Right renal pelvis (tissue), 4 donors: ENCODE results near the gene PPP1R36. TPM values are rescaled to one million over a fixed set of nuclear protein-coding genes. Genes with fewer than 3 reads are reported as not detected.
"Not testable (repeated sequence)": the region's sequence is repeated elsewhere in the genome, so short reads cannot be mapped to it uniquely, and the experiment has no call there.

Source experiments
- DNase-seq, 4 donors: peaks; one replicate each; pipeline ENCODE4 v3.0.0-alpha.2; 2013; ENCODE audit warnings: low read depth in 4 of 4, low spot score in 3 of 4, missing footprints in 1 of 4
- polyA plus RNA-seq, 4 donors: library from polyadenylated mRNA; unstranded; fragments of 120-200 nt; gene quantifications; one replicate each; pipeline ENCODE4 v1.2.1, GENCODE V29; 2013; ENCODE audit not compliant: insufficient read length in 4 of 4

Gene PPP1R36
- polyA plus RNA-seq, 4 donors, result 0.73 to 1.2 (median 0.83) TPM

DNA sequence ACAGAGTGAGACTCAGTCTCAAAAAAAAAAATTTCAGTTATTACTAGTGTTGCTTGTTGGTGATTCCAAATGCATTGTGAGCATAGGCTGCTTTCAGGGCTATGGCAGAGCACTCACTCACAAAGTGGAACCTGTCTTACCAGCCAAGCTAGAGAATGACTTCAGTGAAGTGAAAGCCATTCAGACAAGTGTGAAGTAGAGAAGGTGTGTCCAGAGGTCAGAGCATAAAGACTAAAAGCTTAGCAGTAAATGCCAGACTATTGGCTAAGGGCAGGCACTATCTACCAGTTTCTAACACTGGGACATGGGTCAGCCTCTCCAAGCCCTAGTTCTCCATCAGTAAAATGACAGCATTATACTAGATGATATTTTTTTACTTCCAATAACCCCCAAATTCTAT, 12.7 kb downstream of the PPP1R36 start:
- no peak for DNase-seq

DNA sequence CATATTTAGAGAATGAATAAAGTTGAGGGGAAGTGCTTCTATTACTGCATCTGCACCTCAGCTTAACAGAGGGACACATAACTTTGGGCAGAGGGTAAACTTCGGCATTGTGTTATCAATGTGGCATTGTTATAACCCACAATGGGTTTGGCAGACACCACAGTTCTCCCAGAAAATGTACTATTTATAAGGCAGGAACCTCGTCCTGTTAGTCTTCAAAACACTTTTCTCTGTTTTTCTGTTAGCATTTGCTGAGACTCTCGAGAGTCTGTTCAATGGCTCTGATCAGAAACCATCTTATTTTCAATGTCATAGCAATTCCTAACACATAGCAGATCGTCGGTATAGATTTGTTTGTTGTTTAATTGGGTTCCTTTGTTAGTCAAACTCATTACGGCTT, 13.9 kb downstream of the PPP1R36 start:
- DNase-seq, result no peak

DNA sequence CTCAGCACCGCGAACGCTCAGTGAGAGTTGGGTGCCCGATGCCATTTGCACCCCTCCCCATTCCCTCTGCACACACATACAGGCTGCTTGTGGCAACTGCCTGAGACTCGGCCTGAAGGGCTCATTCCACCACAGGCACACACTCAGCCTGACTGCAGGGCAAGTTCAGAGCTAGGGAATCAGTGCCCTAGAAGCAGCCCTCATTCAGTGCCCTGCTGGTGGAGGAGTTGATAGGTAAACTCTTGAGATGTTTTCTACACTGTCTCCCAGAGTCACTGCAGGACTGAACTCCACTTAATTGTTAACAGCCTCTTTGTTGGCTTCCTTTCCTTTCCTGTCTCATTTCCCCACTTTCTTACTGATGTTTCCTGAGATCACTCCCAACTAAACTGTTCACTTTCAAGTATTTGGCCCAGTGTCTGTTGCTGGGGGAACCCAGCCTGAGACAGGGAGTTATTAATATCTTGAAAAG, 16.9 kb downstream of the PPP1R36 start:
- no peak for DNase-seq

DNA sequence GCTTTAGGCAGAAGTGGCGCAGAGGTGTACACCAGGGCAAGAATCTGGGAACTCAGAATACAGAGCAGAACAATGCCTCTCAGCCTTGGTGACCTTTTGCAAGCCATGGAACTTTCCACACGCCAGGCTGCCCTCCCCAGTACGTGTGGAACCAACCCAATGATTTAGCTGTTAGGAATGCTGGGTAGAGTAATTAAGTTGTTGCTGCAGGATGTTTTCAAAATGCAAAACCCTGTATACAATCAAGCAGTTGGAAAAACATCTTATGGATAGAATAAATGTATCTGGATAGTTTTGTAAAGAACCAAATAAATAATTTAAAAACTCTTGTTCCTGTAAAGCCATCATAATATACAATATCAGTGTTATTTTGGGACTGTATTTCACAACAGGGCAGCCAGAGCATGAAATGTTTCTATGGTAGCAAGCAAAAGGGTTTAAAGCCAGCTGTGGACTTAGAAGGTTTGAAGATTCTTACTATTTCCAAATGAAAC, 19.4 kb downstream of the PPP1R36 start:
- no peak for DNase-seq

DNA sequence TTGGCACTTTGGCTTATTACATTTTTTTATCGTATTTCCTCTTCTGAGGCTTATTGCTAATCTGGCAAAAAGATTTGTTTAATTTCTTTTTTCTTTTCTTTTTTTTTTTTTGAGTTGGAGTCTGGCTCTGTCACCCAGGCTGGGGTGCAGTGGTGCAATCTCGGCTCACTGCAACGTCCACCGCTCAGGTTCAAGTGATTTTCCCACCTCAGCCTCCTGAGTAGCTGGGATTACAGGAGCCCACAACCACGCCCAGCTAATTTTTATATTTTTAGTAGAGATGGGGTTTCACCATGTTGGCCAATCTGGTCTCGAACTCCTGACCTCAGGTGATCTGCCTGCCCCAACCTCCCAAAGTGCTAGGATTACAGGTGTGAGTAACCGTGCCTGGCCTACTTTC, 19.9 kb downstream of the PPP1R36 start:
- not testable (repeated sequence) for DNase-seq

DNA sequence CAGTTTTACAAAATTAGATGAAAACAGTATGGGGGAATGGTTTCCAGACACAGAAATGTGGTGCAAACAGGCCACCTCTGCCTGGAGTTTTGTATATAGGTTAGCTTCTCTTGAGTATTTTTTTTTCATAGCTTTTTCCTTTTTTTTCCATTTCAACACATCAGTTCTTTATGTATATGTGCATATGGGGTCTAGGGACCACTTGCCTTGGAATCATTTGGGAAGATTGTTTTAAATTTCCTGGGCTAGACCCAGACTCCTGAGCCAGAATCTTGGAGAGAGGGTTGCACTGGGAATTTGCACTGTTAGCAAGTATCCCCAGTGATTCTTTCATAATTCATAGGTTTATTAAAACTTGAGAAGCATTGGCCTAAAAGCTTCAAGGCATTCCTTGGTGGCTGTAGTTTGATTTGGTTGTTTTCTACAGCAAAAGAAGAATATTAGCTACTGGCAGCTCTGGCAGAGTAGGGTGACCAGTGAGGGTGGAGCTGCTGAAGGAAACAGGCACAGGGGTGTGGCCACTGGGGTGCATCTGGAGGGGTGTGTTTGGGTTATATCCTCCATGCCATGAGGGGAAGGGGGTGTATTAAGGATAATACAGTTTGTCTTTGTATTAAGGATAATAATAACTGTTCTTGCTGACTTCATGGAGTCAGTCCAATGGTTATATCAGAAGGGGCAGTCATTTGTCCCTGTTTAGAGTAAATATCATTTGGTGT, 22.8 kb downstream of the PPP1R36 start:
- no peak for DNase-seq

DNA sequence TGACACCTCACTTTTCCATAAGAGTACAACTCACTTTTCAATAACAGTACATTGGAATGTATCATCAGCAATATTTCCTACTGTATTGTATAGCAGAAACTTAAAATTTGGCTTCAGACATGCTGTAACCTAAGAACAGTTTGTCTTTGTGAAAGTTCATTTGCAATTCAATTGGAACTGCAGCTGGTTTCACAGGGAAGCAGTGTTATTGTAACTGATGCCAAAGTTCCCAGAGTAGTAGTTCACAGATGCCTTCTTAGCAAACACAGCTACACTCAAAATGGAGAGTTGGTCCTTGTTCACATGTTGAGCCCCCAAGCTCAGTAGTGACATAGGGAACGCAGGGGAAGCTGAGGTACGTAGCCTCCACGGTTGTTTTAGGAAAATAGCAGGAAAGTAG, 23.3 kb downstream of the PPP1R36 start:
- DNase-seq, result no peak

DNA sequence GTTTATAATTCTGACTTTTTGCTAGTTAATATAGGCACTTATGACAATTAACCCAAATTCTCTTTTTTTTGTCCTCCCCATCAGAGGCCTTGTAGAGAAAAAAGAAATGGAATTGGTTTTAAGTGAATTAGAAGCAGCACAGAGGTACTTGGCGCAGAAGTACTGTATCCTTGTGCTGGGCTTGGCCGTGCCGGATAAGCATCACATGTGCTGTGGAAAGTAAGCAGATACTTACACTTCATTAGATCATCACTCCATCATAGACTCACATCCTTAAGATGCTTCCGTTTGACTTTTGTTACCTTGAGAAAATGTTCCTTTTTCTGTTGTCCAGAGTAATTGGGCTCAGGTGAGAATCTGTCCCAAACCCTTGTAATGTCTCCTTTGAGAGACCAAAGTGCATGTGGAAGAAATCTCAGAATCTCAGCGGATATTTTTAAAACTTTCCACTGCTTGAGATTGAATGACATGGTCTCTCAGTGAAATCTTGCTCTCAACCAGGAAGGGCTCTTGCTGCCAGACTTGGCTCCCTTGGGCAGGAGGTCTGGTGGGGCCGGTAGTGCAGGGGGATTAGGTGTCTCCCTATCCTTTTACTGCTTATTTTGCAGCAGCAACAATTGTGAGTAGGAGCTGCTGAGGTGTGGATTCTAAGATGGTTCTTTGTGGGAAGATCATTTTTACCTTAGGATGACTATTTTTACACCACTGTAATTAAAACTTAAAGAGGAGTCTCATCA, 24.8 kb downstream of the PPP1R36 start:
- no peak for DNase-seq

DNA sequence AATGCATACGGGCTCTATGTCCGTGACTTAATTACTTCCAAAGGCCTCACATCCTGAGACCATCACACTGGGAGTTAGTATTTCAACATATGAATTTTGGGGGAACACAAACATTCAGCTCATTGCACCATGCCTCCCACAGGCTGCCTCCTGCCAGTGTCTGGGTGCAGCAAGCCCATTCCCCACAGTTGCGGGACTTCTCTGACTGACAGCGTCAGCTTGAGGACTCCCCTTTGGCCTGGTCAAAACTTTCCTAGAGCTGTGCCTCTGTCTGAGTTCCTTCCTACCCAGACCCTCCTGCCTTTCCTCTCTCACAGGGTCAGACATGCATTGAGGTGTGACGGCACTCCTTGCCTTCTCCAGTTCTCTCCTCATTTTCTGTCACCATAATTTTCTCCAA, 27.4 kb downstream of the PPP1R36 start:
- no peak for DNase-seq

DNA sequence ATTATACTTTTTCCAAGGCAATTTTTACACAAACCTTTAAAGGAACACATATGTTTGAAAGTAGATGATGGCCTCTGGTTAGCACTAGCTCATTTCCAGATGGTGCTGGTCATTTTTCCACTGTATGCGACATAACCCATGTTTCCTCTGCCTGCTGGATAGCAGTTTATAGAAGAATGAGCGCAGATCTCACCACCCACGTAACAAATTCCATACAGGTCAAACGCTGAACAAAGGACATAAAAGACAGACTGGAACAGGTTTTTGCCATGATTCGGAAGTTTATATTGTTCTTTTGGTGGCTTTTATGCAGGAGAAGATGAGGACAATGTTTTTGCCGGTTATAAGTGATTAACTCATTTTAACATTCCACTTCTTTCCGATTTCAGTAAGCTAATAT, 30.7 kb downstream of the PPP1R36 start:
- no peak for DNase-seq

DNA sequence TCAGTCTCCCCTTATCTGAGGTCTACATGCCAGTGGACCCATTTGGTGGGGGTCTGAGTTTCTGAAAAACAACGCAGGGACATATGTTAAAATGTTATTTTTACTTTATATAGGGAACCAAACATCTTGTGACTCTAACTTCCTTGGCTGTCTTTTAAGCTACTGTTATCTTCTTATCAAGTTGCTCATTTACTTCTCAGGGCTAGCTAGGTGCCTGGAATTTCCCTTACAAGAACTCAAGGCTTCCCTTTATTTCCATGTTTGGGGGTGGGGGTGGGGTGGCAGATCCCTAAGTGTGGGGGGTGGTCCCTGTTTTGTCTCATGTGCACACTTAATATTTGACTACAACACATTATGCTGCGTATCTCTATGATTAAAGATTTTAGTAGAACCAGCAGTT, 31.6 kb downstream of the PPP1R36 start:
- DNase-seq, result no peak

DNA sequence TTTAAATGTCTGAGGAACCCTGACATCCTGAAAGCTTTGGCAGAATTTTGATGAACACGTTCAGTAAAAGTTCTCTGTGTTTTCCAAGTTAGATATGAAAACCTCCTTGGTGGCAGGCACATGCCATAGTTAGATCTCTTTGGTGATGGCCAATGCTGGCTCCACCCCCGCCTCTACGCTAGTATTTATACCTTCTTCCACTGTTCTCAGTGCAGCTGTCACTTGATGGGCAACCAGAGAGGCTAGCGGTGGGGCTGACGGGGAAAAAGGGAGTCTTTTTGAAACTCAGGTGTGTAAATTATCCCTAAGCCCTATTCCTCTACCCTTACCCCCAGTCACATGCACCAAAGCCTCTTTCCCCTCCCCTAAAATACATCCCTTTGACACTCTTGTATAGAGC, 32.1 kb downstream of the PPP1R36 start:
- no peak for DNase-seq

DNA sequence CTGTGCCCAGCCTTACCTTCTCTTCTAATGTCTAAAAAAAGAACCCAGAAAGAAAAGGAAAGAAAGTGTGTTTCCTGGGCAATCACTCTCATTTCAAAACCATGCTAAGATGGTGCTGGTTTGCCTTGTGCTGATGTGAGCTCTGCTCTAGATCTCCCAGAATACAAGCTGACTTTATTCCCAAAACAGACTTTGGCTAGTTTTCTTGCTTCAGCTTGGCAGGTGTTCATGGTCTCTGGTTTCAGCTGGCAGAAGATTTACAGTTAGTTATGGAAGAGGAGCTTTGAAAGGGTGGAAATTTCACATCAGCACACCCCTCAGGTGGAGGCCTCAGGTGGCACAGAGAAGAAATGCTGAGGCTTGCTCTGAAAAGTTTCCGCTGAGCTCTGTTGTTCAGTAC, 34.4 kb downstream of the PPP1R36 start:
- DNase-seq, result no peak

DNA sequence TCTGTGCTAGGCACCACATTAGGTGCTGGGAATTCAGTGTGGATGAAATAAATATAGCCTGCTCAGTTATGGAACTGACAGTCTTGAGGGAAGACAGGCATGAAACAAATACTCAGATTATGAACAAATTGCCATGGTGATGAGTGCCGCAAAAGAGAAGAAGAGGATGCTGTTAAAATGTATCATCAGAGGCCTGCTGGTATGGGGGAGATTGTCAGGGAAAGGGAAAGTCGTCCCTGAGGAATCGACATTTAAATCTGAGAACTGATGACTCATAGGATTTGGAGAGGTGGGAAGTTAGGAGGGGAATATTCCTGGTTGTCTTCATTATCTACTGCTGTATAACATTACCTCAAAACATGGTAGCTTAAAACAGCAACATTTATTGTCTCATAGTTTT, 42.0 kb downstream of the PPP1R36 start:
- no peak for DNase-seq

DNA sequence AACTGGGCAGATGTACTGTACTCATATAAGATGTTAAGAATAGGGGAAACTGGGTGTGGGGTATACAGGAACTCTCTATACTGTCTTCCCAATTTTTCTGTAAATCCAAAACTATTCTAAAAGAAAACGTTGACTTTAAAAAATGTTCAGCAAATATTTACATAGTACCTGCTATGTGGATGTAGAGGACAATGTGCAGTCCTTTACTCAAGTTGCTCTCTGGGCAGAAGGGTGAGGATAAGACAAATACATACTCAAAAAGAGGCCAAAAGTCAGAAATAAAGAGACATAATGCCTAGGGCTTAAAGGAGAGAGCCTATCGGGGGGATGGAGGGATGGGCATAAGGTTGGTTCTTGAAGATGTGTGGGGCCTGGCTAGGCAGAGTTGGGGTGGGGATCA, 44.7 kb downstream of the PPP1R36 start:
- no peak for DNase-seq

DNA sequence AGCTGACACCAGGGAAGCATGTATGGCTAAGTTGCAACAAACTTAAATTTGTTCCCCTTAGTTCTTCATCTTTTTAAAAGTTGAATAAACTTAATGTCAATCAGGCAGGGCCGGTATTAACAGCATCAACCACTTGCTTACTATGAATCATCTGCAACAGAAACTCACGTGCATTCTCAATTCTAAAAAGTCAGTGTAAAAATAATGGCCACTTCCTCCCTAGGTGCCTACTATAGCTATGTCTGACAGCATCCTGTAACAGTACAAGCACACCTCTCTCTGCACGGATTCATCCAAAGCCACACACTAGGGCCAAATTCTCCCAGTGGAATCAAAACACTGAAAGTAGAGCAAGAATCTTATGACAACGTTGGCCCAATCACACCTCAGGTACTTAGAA, 48.6 kb downstream of the PPP1R36 start:
- no peak for DNase-seq

DNA sequence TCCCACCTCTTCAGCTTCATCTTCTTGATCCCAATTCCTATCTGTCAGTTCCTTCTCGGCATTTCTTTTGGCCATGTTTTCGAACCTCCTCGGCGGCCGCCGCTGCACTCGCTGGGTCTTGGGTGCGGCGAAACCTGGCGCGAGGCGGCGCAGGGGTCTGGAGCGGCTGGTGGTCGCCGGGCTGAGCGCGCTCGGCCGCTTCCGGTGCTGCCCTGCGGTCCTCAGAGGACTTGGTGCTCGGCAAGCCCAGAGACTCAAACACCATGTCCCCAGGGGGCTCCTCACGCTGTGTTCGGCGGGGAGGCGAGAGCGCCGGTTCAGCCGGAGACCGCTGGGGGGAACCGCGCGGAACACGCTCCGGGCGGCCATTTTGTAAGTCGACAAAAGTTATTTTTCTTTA, 51.8 kb downstream of the PPP1R36 start:
- DNase-seq, result no peak

DNA sequence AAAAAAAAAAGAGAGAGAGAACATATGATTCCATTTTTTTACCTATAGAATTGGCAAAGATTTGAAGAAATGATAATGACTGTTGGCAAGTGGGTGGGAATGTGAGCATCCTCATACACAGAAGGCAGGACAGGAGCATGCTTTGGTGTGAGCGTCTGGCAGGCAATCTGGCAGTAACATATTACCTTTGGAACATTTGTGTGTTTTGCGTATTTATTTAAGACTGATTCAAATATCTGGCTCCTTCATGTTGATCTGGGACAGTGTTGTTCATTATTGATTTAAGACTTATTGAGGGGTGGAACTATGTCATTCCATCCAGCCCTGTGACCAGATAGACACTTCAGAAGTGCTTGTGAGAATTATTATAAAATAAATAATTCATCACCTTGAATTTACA, 53.1 kb downstream of the PPP1R36 start:
- DNase-seq, result no peak

DNA sequence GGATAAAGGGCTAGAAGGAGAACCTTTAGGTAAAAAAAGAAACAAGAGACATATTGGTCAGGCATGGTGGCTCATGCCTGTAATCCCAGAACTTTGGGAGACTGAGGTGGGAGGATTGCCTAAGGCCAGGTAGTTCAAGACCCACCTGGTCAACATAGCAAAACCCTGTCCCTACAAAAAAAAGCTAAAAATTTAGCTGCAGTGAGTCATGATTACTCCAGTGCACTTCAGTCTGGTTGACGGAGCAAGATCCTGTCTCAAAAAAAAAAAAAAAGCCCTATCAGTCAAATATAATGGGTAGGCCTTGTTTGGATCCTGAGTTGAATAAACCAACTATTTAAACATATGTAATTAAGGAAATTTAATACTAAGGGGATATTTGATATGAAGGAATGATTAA, 54.2 kb downstream of the PPP1R36 start:
- DNase-seq, result no peak

DNA sequence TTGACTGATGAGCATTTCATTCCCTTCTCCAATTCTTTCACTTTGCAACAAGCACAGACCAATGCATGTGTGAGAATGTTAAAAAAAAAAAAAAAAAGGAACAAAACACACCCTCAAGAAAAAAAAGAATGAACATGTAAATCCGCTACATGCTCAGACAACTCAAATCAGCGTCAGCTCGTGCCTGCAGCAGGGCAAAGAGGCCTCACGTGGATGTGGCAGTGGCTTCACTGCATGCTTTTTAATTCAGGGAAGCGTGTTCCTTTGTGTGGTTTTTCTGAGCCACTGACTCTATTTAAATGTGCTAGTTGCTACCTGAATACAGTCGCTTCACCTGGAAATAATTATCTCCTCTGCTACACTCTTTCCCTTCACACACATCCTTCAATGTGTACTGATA, 55.1 kb downstream of the PPP1R36 start:
- no peak for DNase-seq

DNA sequence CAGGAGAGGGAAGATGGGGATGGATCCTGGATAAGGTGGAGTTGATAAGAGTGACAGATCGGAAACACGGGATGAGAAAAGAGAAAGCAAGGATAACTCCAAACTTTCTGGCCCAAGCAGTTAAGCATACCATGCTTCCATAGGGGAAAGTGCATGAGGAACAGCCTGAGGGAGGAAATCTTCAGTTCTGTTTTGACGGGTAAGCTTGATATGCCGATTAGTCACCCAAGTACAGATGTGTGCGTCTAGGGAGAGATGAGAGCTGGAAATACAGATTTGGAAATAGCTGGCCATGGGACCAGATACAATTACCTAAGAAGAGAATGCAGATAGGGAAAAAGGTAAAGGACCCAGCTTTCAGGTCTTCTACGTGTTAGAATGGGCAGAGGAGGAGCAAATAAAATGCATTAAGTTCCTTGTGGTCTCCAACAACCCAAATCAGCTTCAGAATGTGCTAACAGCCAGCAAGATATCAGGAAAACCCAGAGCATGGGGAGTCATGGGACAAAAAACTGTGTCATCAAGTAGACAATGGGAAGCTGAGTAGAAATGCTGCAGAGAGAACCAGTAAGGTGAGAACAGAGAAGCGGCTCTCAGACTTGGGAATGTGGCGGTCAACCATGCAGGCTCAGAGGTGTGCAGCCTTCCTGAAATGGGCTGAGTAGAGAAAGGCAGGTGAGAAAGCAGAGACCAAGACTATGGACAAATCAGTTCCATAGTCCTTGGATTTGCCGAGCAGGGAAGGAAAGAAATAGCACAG, 56.3 kb downstream of the PPP1R36 start:
- DNase-seq, result no peak
